Activated CD4-positive, alpha-beta memory T cell treated with anti-CD3 and anti-CD28 coated beads for 36 hours (primary cell): ENCODE data around the gene KIF26B. TPM values are rescaled to one million over a fixed set of nuclear protein-coding genes. Genes with fewer than 3 reads are reported as not detected.

ENCODE experiments used
- CTCF ChIA-PET: fragments of 350-600 bp; sonication (Branson Sonifier 250); formaldehyde crosslinking; loops from one replicate; lab custom pipeline; 2021; ENCODE audit warnings: antibody characterized with exemption, inconsistent platforms; lab: Charles Lee
- POLR2A ChIA-PET: fragments of 350-600 bp; sonication (Branson Sonifier 250); formaldehyde crosslinking; loops from one replicate; lab custom pipeline; 2021; ENCODE audit warnings: antibody characterized with exemption; lab: Charles Lee
- DNase-seq: peaks from one replicate; pipeline ENCODE4 v3.0.0-alpha.2; 2020
- H3K27ac Mint-ChIP-seq: one replicate; pipeline ENCODE4 v1.8.0; 2021; ENCODE audit warnings: mixed read lengths
- H3K27me3 Mint-ChIP-seq: one replicate; pipeline ENCODE4 v1.8.0; 2021; ENCODE audit warnings: mixed read lengths
- H3K36me3 Mint-ChIP-seq: one replicate; pipeline ENCODE4 v1.8.0; 2021; ENCODE audit warnings: mixed read lengths
- H3K4me1 Mint-ChIP-seq: one replicate; pipeline ENCODE4 v1.8.0; 2021; ENCODE audit warnings: low read depth, mixed read lengths
- H3K4me3 Mint-ChIP-seq: one replicate; pipeline ENCODE4 v1.8.0; 2021; ENCODE audit warnings: mild to moderate bottlenecking, mixed read lengths
- H3K9me3 Mint-ChIP-seq: one replicate; pipeline ENCODE4 v1.8.0; 2021; ENCODE audit warnings: mixed read lengths
- intact Hi-C: fragments of 100-400 bp; cut with micrococcal nuclease; formaldehyde crosslinking; loops from one replicate; pipeline ENCODE4 v1.15.1; 2023
- total RNA-seq, 2 experiments: library from RNA; stranded (reverse); gene quantifications; one replicate each; pipeline ENCODE4 v1.2.3, GENCODE V29; 2021

The KIF26B gene
- total RNA-seq, 2 experiments from 2014 or later, result not detected

GRCh38 chr1:245611251-245611650 is 456.5 kb downstream of the KIF26B start:
- H3K27me3 Mint-ChIP-seq, result peaks cover 1% of the 10 kb centered on the region
- H3K4me1 Mint-ChIP-seq, result no peaks in the 10 kb centered on the region
- CTCF ChIA-PET, result no interaction called here
- no peaks in the 10 kb centered on the region for H3K9me3 Mint-ChIP-seq
- H3K27ac Mint-ChIP-seq, result no peak overlapping the region
- POLR2A ChIA-PET, result no interaction called here
- DNase-seq, result no peak
- no peak overlapping the region for H3K4me3 Mint-ChIP-seq
- H3K36me3 Mint-ChIP-seq, result no peaks in the 10 kb centered on the region
- intact Hi-C loops, result no loop called here

DNA sequence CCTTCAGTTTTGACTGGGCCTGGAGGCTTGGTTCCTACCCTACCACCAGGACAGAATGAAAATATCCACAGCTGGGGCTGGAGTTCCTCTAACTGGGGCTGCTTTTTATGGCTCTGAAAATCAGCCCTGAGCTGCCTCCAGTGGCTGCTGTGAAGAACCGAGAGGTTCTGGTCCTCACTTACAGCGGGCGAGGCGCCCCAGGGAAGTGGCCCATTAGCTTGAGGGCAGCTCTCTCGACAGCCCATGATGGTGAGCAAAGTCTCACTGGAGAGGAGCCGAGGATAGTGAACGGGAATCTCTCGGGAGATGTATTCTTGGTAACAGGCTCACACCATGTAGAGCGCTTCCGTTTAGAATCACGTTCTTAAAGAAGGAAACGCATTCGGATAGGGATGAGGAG is 459.7 kb downstream of the KIF26B start:
- H3K27me3 Mint-ChIP-seq, result no peaks in the 10 kb centered on the region
- no peak overlapping the region for H3K27ac Mint-ChIP-seq
- CTCF ChIA-PET, result no interaction called here
- POLR2A ChIA-PET, result no interaction called here
- H3K36me3 Mint-ChIP-seq, result no peaks in the 10 kb centered on the region
- H3K4me3 Mint-ChIP-seq, result no peak overlapping the region
- DNase-seq, result no peak
- intact Hi-C loops, result no loop called here
- H3K4me1 Mint-ChIP-seq, result no peaks in the 10 kb centered on the region
- H3K9me3 Mint-ChIP-seq, result no peaks in the 10 kb centered on the region

DNA sequence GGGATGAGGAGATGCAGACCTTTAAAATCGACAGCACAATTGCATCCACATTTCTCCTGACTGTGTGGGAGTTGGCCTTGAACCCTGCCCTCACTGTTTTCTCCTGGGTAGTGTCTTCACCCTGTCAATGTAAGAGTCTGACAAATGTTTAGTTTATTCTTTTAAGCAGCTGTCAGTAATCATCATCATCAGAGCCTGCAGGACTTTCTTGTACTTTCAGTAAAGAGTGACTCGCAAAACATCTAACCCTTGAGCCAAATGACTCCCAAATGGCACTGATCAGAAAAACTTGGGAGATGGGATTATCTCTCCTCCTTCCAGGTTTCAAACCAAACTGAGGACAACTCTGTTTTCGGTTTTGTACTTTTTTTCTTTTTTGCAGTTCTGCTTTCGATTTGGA is 460.2 kb downstream of the KIF26B start:
- no peak for DNase-seq
- Mint-ChIP-seq H3K4me1 (no peaks in the 10 kb centered on the region), H3K36me3 (no peaks in the 10 kb centered on the region), H3K9me3 (no peaks in the 10 kb centered on the region), H3K4me3 (no peak overlapping the region), H3K27me3 (no peaks in the 10 kb centered on the region), H3K27ac (no peak overlapping the region)
- ChIA-PET POLR2A (no interaction called here), CTCF (no interaction called here)
- intact Hi-C loops, result no loop called here

DNA sequence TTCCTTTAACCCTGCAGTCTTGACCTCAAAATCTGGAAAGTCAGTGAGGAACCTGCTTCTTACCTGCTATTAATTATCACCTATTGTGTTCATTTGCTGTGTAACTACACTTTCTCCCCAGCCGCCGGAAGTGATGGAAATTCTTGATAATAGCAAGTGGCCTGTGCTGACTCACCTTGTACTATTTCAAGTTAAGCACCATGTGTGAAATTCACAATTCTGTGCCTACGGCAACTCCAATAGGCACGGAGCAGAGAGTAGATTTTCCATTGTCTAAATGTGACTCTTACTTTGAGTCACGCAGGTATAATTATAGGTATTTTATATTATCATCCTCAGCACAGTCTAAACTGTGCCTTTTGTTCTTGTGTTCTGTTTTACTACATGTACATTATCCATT is 466.8 kb downstream of the KIF26B start:
- peaks cover 5% of the 10 kb centered on the region for H3K27me3 Mint-ChIP-seq
- no peaks in the 10 kb centered on the region for H3K9me3 Mint-ChIP-seq
- H3K4me3 Mint-ChIP-seq, result no peak overlapping the region
- intact Hi-C loops, result no loop called here
- H3K27ac Mint-ChIP-seq, result no peak overlapping the region
- POLR2A ChIA-PET, result no interaction called here
- H3K36me3 Mint-ChIP-seq, result no peaks in the 10 kb centered on the region
- no peaks in the 10 kb centered on the region for H3K4me1 Mint-ChIP-seq
- CTCF ChIA-PET, result no interaction called here
- no peak for DNase-seq

- ChIA-PET POLR2A (interaction anchor here (0.6 kb wide), 1 partner anchor 37 kb away, joined by 6 read pairs; no protein-coding TSS in a partner anchor), CTCF (no interaction called here)
- Mint-ChIP-seq H3K4me1 (no peaks in the 10 kb centered on the region), H3K27me3 (peaks cover 5% of the 10 kb centered on the region), H3K36me3 (no peaks in the 10 kb centered on the region), H3K9me3 (no peaks in the 10 kb centered on the region), H3K27ac (no peak overlapping the region), H3K4me3 (no peak overlapping the region)
- DNase-seq, result no peak
- intact Hi-C loops, result no loop called here
Measured at GRCh38 chr1:245622332-245623014, 467.7 kb downstream of the KIF26B start.

- no peak overlapping the region for H3K4me3 Mint-ChIP-seq
- peaks cover 6% of the 10 kb centered on the region for H3K36me3 Mint-ChIP-seq
Measured at GRCh38 chr1:245641384-245641783, 486.6 kb downstream of the KIF26B start.

DNA sequence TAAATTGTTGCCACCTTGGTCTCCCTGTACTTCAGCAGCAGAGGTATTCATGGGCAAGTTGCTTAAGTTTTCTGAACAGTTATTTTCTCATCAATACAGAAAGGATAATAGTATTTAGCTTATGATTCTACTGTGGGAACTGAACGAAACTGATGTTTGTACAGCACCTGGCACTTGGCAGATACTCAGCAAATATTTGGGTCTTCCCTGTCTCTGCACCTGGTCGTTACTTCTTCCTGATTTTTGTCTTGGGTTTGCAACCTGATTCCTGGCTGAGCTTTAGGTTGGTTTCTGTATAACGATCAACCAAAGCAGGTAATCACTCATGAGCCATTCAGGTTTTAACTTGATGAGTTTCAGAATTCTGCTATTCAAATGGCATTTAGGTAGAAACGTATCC is 490.6 kb downstream of the KIF26B start:
- Mint-ChIP-seq H3K27ac (no peak overlapping the region), H3K27me3 (peaks cover 25% of the 10 kb centered on the region), H3K36me3 (peaks cover 6% of the 10 kb centered on the region), H3K4me3 (no peak overlapping the region), H3K4me1 (no peaks in the 10 kb centered on the region), H3K9me3 (peaks cover 19% of the 10 kb centered on the region)
- intact Hi-C loops, result no loop called here
- ChIA-PET CTCF (no interaction called here), POLR2A (no interaction called here)
- no peak for DNase-seq

More at GRCh38 chr1:245641384-245641783, 486.6 kb downstream of the KIF26B start:
- H3K27ac Mint-ChIP-seq, result no peak overlapping the region
- ChIA-PET POLR2A (no interaction called here), CTCF (no interaction called here)
- no peak for DNase-seq
- H3K9me3 Mint-ChIP-seq, result peaks cover 28% of the 10 kb centered on the region
- no peaks in the 10 kb centered on the region for H3K4me1 Mint-ChIP-seq
- intact Hi-C loops, result no loop called here
- peaks cover 9% of the 10 kb centered on the region for H3K27me3 Mint-ChIP-seq

GRCh38 chr1:245645894-245646293 is 491.1 kb downstream of the KIF26B start:
- no peak overlapping the region for H3K27ac Mint-ChIP-seq
- peaks cover 25% of the 10 kb centered on the region for H3K27me3 Mint-ChIP-seq
- no peaks in the 10 kb centered on the region for H3K4me1 Mint-ChIP-seq
- intact Hi-C loops, result no loop called here
- CTCF ChIA-PET, result no interaction called here
- H3K36me3 Mint-ChIP-seq, result peaks cover 5% of the 10 kb centered on the region
- POLR2A ChIA-PET, result no interaction called here
- DNase-seq, result no peak
- H3K9me3 Mint-ChIP-seq, result peaks cover 18% of the 10 kb centered on the region
- H3K4me3 Mint-ChIP-seq, result no peak overlapping the region

DNA sequence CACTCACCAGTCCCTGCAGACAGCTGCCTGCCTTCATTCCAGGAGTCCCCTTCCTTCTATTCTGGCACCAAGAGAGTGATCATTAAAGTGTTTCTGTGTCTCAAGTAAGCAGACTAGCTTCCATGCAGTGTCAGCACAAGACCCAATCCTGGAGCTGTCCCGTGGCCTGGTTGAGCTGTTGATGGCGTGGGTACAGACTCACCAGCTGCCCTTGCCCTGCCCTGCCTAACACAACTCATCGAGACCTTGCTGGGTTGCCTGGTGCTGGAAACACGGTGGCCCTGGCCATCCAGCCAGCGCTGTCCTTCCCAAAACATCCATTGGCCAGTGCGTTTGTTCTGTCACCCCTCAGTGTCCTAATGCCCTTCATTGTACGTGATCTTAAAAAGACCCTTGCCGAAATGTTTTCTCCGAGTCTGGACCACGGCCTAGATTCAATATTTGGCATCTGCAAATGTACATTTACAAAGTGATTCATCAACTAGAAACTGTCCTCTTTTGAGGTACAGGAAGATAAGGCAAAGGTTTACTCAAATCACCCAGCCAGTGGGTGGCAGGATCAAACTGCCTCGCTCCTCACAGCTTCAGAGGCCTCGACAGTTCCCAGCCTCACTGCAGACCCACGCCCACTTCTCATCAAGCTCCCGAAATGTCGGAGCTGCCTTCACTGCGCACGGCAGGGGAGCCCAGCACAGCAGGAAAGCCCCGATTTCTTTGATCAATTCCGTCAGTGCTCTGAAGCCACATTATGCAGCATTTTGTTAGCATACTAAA is 494.2 kb downstream of the KIF26B start:
- peak; percentile 30 for DNase-seq
- Mint-ChIP-seq H3K9me3 (no peaks in the 10 kb centered on the region), H3K4me3 (no peak overlapping the region), H3K4me1 (no peaks in the 10 kb centered on the region), H3K27me3 (peaks cover 22% of the 10 kb centered on the region), H3K27ac (no peak overlapping the region), H3K36me3 (no peaks in the 10 kb centered on the region)
- ChIA-PET CTCF (no interaction called here), POLR2A (no interaction called here)
- intact Hi-C loops, result no loop called here

DNA sequence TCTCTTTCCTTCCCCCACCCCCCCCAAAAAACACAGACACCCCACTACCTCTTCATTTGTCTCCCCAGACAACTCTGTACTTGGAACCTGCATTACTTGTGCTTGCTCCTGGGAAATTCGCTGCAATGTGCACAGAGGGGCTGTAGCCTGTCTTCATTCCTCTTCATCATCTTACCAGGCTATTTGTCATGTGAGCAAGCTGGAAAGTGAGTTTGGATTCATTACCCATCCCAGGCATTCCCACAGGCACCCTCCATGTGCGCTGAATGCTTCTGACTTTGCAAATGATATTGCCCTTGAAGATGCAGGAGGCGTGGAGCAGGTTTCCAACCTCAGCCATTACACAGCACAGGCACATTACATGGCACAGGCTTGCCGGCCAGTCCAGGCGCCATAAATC is 494.9 kb downstream of the KIF26B start:
- no peak overlapping the region for H3K27ac Mint-ChIP-seq
- CTCF ChIA-PET, result no interaction called here
- H3K9me3 Mint-ChIP-seq, result no peaks in the 10 kb centered on the region
- H3K36me3 Mint-ChIP-seq, result no peaks in the 10 kb centered on the region
- H3K27me3 Mint-ChIP-seq, result peaks cover 22% of the 10 kb centered on the region
- H3K4me3 Mint-ChIP-seq, result no peak overlapping the region
- DNase-seq, result no peak
- intact Hi-C loops, result no loop called here
- H3K4me1 Mint-ChIP-seq, result no peaks in the 10 kb centered on the region
- POLR2A ChIA-PET, result no interaction called here

GRCh38 chr1:245650441-245650960 is 495.7 kb downstream of the KIF26B start:
- H3K27me3 Mint-ChIP-seq, result peaks cover 19% of the 10 kb centered on the region
- no peaks in the 10 kb centered on the region for H3K9me3 Mint-ChIP-seq
- intact Hi-C loops, result no loop called here
- H3K4me3 Mint-ChIP-seq, result no peak overlapping the region
- H3K36me3 Mint-ChIP-seq, result no peaks in the 10 kb centered on the region
- POLR2A ChIA-PET, result no interaction called here
- CTCF ChIA-PET, result no interaction called here
- H3K4me1 Mint-ChIP-seq, result no peaks in the 10 kb centered on the region
- DNase-seq, result no peak
- H3K27ac Mint-ChIP-seq, result no peak overlapping the region

DNA sequence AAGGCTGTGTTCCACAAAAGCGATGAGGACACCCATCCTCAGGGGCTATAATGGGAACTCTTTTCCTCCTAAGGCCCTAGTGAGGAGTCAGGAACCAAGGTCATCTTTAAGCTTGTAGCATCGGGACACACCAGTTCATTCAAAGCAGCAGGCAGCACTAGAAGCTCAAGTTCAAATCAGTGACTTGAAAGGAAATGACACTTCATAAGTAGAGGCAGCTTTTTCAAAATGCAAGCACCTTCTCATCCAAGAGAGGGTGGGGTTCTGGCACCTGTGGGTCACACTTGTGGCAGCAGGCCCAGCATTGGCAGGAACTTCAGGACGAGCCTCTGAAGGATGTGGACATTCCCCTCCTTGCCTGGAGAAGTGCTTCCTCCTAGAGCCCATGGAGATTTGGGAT is 496.3 kb downstream of the KIF26B start:
- ChIA-PET POLR2A (no interaction called here), CTCF (no interaction called here)
- intact Hi-C loops, result no loop called here
- Mint-ChIP-seq H3K4me1 (no peaks in the 10 kb centered on the region), H3K27me3 (peaks cover 19% of the 10 kb centered on the region), H3K9me3 (no peaks in the 10 kb centered on the region), H3K36me3 (no peaks in the 10 kb centered on the region), H3K4me3 (no peak overlapping the region), H3K27ac (no peak overlapping the region)
- no peak for DNase-seq
